Activated naive CD4-positive, alpha-beta T cell treated with anti-CD3 and anti-CD28 coated beads, Interleukin-2, amount 50 U/mL, for 72 hours (primary cell): Measurements from ENCODE around the gene CYB561D1. TPM values are rescaled to one million over a fixed set of nuclear protein-coding genes. Genes with fewer than 3 reads are reported as not detected.

Experiments used
- ATAC-seq, 2 donors: fragments of 150-1000 bp; cut with Tn5 transposase; 2 replicates each; pipeline ENCODE4 v1.10.0; 2021; ENCODE audit warnings: mild to moderate bottlenecking in 2 of 2, moderate library complexity in 2 of 2
- DNase-seq, 2 donors: peaks; one replicate each; pipeline ENCODE4 v3.0.0; 2021 to 2022; ENCODE audit warnings: low spot score in 2 of 2
- H3K27ac Mint-ChIP-seq, 2 donors: one replicate each; pipeline ENCODE4 v1.8.0; 2022; ENCODE audit warnings: mild to moderate bottlenecking in 2 of 2, mixed read lengths in 2 of 2
- H3K36me3 Mint-ChIP-seq, 2 donors: one replicate each; pipeline ENCODE4 v1.8.0; 2022; ENCODE audit warnings: mixed read lengths in 2 of 2
- H3K9me3 Mint-ChIP-seq, 2 donors: one replicate each; pipeline ENCODE4 v1.8.0; 2022; ENCODE audit warnings: mixed read lengths in 2 of 2
- total RNA-seq, 2 donors: library from RNA; stranded (reverse); gene quantifications; one replicate each; pipeline ENCODE4 v1.2.3, GENCODE V29; 2022

The CYB561D1 gene
- total RNA-seq, 2 donors from 2014 or later: 11.3 to 14.9 TPM

DNA sequence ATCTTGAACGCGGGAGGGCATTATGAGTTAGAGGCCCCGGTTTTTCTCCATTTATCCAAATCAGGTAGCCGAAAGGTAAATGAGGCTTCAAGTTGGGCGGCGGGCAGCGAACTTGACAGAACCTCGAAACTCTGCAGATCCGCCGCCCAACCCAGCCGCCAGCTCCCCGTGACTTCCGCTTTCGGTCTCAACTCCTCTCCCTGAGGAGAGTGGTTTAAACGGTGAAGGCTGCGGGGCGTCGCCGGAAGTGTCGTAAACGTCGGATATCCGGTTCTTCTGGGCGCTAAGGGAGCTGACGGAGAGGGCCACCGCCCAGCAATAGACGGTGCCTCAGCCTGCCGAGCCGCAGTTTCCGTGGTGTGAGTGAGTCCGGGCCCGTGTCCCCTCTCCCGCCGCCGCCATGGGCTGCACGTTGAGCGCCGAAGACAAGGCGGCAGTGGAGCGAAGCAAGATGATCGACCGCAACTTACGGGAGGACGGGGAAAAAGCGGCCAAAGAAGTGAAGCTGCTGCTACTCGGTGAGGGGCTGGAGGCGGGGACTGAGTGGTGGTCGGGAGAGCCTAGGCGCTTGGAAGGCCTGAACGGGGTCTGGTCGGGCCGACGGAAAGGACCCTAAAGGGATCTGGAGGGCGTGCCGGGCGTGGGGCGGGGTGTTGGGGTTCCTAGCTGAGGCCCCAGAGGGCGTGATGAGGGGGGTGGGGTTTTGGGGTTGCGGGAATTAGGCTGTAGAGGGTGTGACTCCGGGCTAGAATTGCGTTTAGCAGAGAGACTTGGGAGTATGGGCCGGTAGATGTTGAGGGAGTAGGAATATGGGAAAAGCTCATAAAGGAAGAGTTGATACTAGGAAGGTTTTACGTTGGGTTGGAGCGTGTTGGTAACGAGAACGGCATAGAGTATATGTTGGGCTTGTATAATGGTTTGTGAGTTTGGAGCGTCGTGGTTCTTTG, 54.7 kb downstream of the CYB561D1 start, which contains the start of gene GNAI3:
Gene GNAI3, plus strand, starts transcription at position 295 of the 947 bp plus-strand sequence. Its CDS starts 106 bp downstream, at position 401.
- Mint-ChIP-seq H3K9me3 (no peaks in the 10 kb centered on the region), H3K27ac (peak within 1 kb of the TSS; percentile 95 to 99), H3K36me3 (peaks cover 12 to 21% of the 10 kb centered on the region in 2 donors)
- DNase-seq (peak; percentile 90 to 96), ATAC-seq (peak; percentile 97 to 99)

Other genes with a start within 250 kb of the CYB561D1 start
- 1 to 10 TPM in 1 of 2 donors, under 1 TPM in 1; 0.39 to 3.9 TPM for gene CELSR2, start 244.6 kb upstream of the CYB561D1 start, total RNA-seq
- 10 to 100 TPM; 20.5 to 23.9 TPM for gene PSRC1, start 210.9 kb upstream of the CYB561D1 start, total RNA-seq
- gene MYBPHL, start 187.1 kb upstream of the CYB561D1 start, total RNA-seq: not detected
- gene SORT1, start 96.2 kb upstream of the CYB561D1 start, total RNA-seq: 1 to 10 TPM; 1.5 to 1.8 TPM
- 100 to 1,000 TPM; 185 to 189 TPM for gene PSMA5, start 67.6 kb upstream of the CYB561D1 start, total RNA-seq
- gene SYPL2, start 27.5 kb upstream of the CYB561D1 start, total RNA-seq: under 1 TPM in 1 of 2 donors, not detected in 1; 0.09 TPM
- gene ATXN7L2, start 10.2 kb upstream of the CYB561D1 start, total RNA-seq: 10 to 100 TPM; 11.5 to 21.9 TPM
- gene AMIGO1, start 15.6 kb downstream of the CYB561D1 start, total RNA-seq: 1 to 10 TPM in 1 of 2 donors, under 1 TPM in 1; 0.97 to 1.3 TPM
- under 1 TPM in 1 of 2 donors, not detected in 1; 0.57 TPM for gene GPR61, start 45.8 kb downstream of the CYB561D1 start, total RNA-seq
- gene GNAI3, start 54.5 kb downstream of the CYB561D1 start, total RNA-seq: 10 to 100 TPM in 1 of 2 donors, 1 to 10 TPM in 1; 8.9 to 10.1 TPM
- under 1 TPM in 1 of 2 donors, not detected in 1; 0.34 TPM for gene GNAT2, start 125.5 kb downstream of the CYB561D1 start, total RNA-seq
- 100 to 1,000 TPM in 1 of 2 donors, 10 to 100 TPM in 1; 91.5 to 113 TPM for gene AMPD2, start 125.7 kb downstream of the CYB561D1 start, total RNA-seq
- gene GSTM4, start 162.0 kb downstream of the CYB561D1 start, total RNA-seq: 10 to 100 TPM; 22.0 to 23.8 TPM
- gene GSTM2, start 174.0 kb downstream of the CYB561D1 start, total RNA-seq: 10 to 100 TPM; 13.6 to 41.7 TPM
- gene GSTM1, start 193.7 kb downstream of the CYB561D1 start, total RNA-seq: 100 to 1,000 TPM in 1 of 2 donors, not detected in 1; 129 TPM
- gene GSTM5, start 218.2 kb downstream of the CYB561D1 start, total RNA-seq: under 1 TPM in 1 of 2 donors, not detected in 1; 0.89 TPM
- gene GSTM3, start 246.9 kb downstream of the CYB561D1 start, total RNA-seq: 10 to 100 TPM; 39.0 to 41.1 TPM